HCT116 (cell line): ENCODE data around the gene MAPKAP1. TPM values are rescaled to one million over a fixed set of nuclear protein-coding genes. Genes with fewer than 3 reads are reported as not detected.

Experiments
- ATAC-seq: fragments of 200-7000 bp; cut with Tn5 transposase; 2 replicates; pipeline ENCODE4 v1.9.1; 2020; ENCODE audit warnings: mild to moderate bottlenecking, moderate library complexity
- BruUV-seq: library from RNA; stranded (reverse); fragments of 400-500 nt; replicated peaks from 2 replicates; lab custom pipeline; 2021; lab: Mats Ljungman, UMichigan
- CTCF ChIA-PET: fragments of 300-600 bp; sonication (Branson Sonifier 250); formaldehyde crosslinking; loops from one replicate; lab custom pipeline; 2021; ENCODE audit warnings: antibody characterized with exemption; lab: Charles Lee
- POLR2A ChIA-PET: fragments of 300-600, 350-600 bp; sonication (Branson Sonifier 250); formaldehyde crosslinking; loops from one replicate; lab custom pipeline; 2021; ENCODE audit warnings: antibody characterized with exemption; lab: Charles Lee
- RAD21 ChIA-PET, 2 experiments: fragments of 300-600 bp; sonication (Branson Sonifier 250); formaldehyde crosslinking; loops; one replicate each; lab custom pipeline; 2023; ENCODE audit warnings: low total read pairs in 2 of 2; ENCODE audit not compliant: uncharacterized antibody in 2 of 2, unreplicated experiment in 2 of 2, low non-redundant PET in 1 of 2; lab: Charles Lee
- DNase-seq: peaks from one replicate; pipeline ENCODE4 v3.0.0-alpha.2; 2010; ENCODE audit warnings: low read depth, low spot score
- H2AFZ ChIP-seq: fragments of 200-600 bp; shearing (Covaris generic), sonication (generic); 2 replicates; pipeline ENCODE4 v1.6.1; 2017; ENCODE audit warnings: low read depth, mixed run types, mixed read lengths, antibody characterized with exemption, low read length; ENCODE audit not compliant: poor library complexity, severe bottlenecking
- H3K27ac ChIP-seq: 2 replicates; pipeline ENCODE4 v1.5.1; 2012; ENCODE audit warnings: low read depth, low read length
- H3K27me3 ChIP-seq: fragments of 200-600 bp; sonication (generic); 2 replicates; pipeline ENCODE4 v1.6.1; 2016; ENCODE audit warnings: mixed run types, low read length, mixed read lengths; ENCODE audit not compliant: insufficient read depth
- H3K36me3 ChIP-seq, 2 experiments: fragments of 200-500 bp in 1 of 2; fragments of 200-600 bp in 1 of 2; sonication (Bioruptor generic) in 1 of 2; sonication (generic) in 1 of 2; 2 replicates each; pipeline versions ENCODE4 v1.5.1 to v1.6.1; 2014 to 2016; ENCODE audit warnings: low read length in 2 of 2, inconsistent platforms in 1 of 2, mixed read lengths in 1 of 2, mixed run types in 1 of 2; ENCODE audit not compliant: insufficient read depth in 2 of 2, control insufficient read depth in 1 of 2
- H3K4me1 ChIP-seq, 2 experiments: fragments of 200-600 bp in 1 of 2; sonication (generic) in 1 of 2; 2 replicates each; pipeline versions ENCODE4 v1.5.1 to v1.6.1; 2012 to 2017; ENCODE audit warnings: low read length in 2 of 2, inconsistent platforms in 1 of 2, mild to moderate bottlenecking in 1 of 2, mixed read lengths in 1 of 2, mixed run types in 1 of 2, moderate library complexity in 1 of 2; ENCODE audit not compliant: insufficient read depth in 2 of 2, control insufficient read depth in 1 of 2
- H3K4me2 ChIP-seq: fragments of 200-600 bp; sonication (generic); 2 replicates; pipeline ENCODE4 v1.6.1; 2017; ENCODE audit warnings: mixed run types, low read length, mixed read lengths
- H3K4me3 ChIP-seq, 2 experiments: fragments of 200-600 bp in 1 of 2; sonication (generic) in 1 of 2; replicated peaks in 1 of 2; 2 replicates each; pipeline ENCODE4 v1.5.1; 2011 to 2016; ENCODE audit warnings: low read length in 2 of 2, control low read depth in 1 of 2, low read depth in 1 of 2, mild to moderate bottlenecking in 1 of 2, mixed read lengths in 1 of 2, mixed run types in 1 of 2
- H3K79me2 ChIP-seq: fragments of 200-600 bp; sonication (generic); 2 replicates; pipeline ENCODE4 v1.6.1; 2017; ENCODE audit warnings: mild to moderate bottlenecking, mixed run types, low read length, moderate library complexity, mixed read lengths; ENCODE audit not compliant: insufficient read depth
- H3K9ac ChIP-seq: fragments of 200-600 bp; sonication (generic); 2 replicates; pipeline ENCODE4 v1.6.1; 2016; ENCODE audit warnings: low read length, mixed read lengths
- H3K9me2 ChIP-seq: fragments of 200-600 bp; sonication (generic), shearing (Covaris generic); 2 replicates; pipeline ENCODE4 v1.6.1; 2017; ENCODE audit warnings: mixed run types, mild to moderate bottlenecking, moderate library complexity; ENCODE audit not compliant: insufficient read depth
- H3K9me3 ChIP-seq, 2 experiments: fragments of 200-500 bp in 1 of 2; fragments of 200-600 bp in 1 of 2; sonication (Bioruptor generic) in 1 of 2; sonication (generic) in 1 of 2; 2 replicates each; pipeline ENCODE4 v1.6.1; 2014 to 2017; ENCODE audit warnings: low read length in 2 of 2, mixed read lengths in 2 of 2, inconsistent platforms in 1 of 2, low read depth in 1 of 2, mild to moderate bottlenecking in 1 of 2, mixed run types in 1 of 2, moderate library complexity in 1 of 2; ENCODE audit not compliant: control insufficient read depth in 1 of 2, insufficient read depth in 1 of 2
- H4K20me1 ChIP-seq: fragments of 200-600 bp; sonication (generic), shearing (Covaris generic); 2 replicates; pipeline ENCODE4 v1.6.1; 2017; ENCODE audit warnings: mixed run types, mild to moderate bottlenecking, moderate library complexity; ENCODE audit not compliant: insufficient read depth
- EZH2phosphoT487 ChIP-seq: fragments of 200-600 bp; IDR thresholded peaks from 2 replicates; pipeline ENCODE4 v1.6.1; 2018; ENCODE audit warnings: antibody characterized with exemption, borderline replicate concordance
- POLR2A ChIP-seq: IDR thresholded peaks from 2 replicates; pipeline ENCODE4 v1.7.0; 2011; ENCODE audit warnings: borderline replicate concordance; ENCODE audit not compliant: insufficient read depth, insufficient read length; ENCODE audit errors: extremely low read depth
- RAD21 ChIP-seq: IDR thresholded peaks from 2 replicates; pipeline ENCODE4 v1.6.1; 2012; ENCODE audit warnings: low read depth, mild to moderate bottlenecking
- YY1 ChIP-seq: IDR thresholded peaks from 2 replicates; pipeline ENCODE4 v1.6.1; 2011; ENCODE audit warnings: low read length, low read depth, moderate library complexity, mild to moderate bottlenecking; ENCODE audit not compliant: insufficient replicate concordance; ENCODE audit errors: extremely low read depth
- intact Hi-C: fragments of 100-400 bp; cut with micrococcal nuclease; formaldehyde crosslinking; loops from 2 replicates; pipeline ENCODE4 v1.10.0; 2022
- total RNA-seq: library from RNA; stranded (reverse); gene quantifications from one replicate; pipeline ENCODE4 v1.2.1, GENCODE V29; 2021; ENCODE audit not compliant: unreplicated experiment
- TF ChIP-seq, protein P1 (sequence below): IDR thresholded peaks from 2 replicates; pipeline ENCODE4 v1.6.1; 2012; ENCODE audit warnings: low read depth
- TF ChIP-seq, protein P2 (sequence below), 3 experiments: fragments of 200-600 bp in 1 of 3; sonication (generic) in 1 of 3; IDR thresholded peaks in 2 of 3; conservative IDR thresholded peaks in 1 of 3; 2 replicates each; pipeline ENCODE4 v1.5.1; 2012 to 2017; ENCODE audit warnings: low read depth in 2 of 3, low read length in 2 of 3, antibody characterized with exemption in 1 of 3, borderline replicate concordance in 1 of 3, control low read depth in 1 of 3, mild to moderate bottlenecking in 1 of 3, mixed read lengths in 1 of 3, mixed run types in 1 of 3, moderate library complexity in 1 of 3; ENCODE audit not compliant: insufficient read depth in 1 of 3
- TF ChIP-seq, protein P3 (sequence below): IDR thresholded peaks from 2 replicates; pipeline ENCODE4 v1.6.1; 2012

MAPKAP1 gene
- total RNA-seq, 1 experiment from 2014 or later: 72.5 TPM

DNA sequence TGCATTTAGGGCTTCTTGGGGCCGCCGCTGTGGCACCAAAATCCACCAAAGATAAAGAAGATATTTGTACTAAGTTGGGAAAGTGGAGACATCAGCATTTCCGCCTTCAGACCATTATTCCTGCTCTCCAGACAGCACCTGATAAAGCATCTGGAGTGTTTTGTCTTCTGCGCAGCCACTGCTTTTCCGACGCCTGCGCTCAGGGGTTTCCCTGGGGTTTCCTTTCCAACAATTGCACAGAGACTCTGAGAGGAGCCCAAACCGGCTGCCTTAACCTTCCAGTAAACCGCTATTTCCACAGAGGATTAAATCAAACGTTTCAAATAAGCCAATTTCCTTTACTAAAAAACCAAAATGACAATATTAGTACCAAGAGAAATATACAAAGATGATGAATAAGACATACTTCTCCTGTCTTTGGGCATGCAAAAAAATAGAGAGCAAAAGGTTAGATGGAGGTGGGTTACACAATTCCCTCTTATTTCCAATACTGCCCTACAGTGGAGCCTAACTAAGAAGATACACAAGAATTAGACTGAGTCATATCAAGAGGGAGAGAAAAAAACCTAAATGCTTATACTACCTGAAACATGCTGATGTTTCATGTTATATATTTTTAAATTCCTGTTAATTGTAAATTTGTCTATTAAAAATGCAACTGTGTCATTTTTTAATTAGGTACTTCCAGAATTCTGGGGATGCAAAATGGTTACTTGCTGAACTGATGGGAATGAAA lies 98.4 kb downstream of the MAPKAP1 start (continued):
- TF ChIP-seq, protein P1, sequence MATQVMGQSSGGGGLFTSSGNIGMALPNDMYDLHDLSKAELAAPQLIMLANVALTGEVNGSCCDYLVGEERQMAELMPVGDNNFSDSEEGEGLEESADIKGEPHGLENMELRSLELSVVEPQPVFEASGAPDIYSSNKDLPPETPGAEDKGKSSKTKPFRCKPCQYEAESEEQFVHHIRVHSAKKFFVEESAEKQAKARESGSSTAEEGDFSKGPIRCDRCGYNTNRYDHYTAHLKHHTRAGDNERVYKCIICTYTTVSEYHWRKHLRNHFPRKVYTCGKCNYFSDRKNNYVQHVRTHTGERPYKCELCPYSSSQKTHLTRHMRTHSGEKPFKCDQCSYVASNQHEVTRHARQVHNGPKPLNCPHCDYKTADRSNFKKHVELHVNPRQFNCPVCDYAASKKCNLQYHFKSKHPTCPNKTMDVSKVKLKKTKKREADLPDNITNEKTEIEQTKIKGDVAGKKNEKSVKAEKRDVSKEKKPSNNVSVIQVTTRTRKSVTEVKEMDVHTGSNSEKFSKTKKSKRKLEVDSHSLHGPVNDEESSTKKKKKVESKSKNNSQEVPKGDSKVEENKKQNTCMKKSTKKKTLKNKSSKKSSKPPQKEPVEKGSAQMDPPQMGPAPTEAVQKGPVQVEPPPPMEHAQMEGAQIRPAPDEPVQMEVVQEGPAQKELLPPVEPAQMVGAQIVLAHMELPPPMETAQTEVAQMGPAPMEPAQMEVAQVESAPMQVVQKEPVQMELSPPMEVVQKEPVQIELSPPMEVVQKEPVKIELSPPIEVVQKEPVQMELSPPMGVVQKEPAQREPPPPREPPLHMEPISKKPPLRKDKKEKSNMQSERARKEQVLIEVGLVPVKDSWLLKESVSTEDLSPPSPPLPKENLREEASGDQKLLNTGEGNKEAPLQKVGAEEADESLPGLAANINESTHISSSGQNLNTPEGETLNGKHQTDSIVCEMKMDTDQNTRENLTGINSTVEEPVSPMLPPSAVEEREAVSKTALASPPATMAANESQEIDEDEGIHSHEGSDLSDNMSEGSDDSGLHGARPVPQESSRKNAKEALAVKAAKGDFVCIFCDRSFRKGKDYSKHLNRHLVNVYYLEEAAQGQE: no peak
- TF ChIP-seq POLR2A (no peak), RAD21 (no peak)
- TF ChIP-seq, protein P2, sequence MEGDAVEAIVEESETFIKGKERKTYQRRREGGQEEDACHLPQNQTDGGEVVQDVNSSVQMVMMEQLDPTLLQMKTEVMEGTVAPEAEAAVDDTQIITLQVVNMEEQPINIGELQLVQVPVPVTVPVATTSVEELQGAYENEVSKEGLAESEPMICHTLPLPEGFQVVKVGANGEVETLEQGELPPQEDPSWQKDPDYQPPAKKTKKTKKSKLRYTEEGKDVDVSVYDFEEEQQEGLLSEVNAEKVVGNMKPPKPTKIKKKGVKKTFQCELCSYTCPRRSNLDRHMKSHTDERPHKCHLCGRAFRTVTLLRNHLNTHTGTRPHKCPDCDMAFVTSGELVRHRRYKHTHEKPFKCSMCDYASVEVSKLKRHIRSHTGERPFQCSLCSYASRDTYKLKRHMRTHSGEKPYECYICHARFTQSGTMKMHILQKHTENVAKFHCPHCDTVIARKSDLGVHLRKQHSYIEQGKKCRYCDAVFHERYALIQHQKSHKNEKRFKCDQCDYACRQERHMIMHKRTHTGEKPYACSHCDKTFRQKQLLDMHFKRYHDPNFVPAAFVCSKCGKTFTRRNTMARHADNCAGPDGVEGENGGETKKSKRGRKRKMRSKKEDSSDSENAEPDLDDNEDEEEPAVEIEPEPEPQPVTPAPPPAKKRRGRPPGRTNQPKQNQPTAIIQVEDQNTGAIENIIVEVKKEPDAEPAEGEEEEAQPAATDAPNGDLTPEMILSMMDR (IDR thresholded peaks at IDR 0.05 in 2 of 3, conservative IDR thresholded peaks at IDR 0.05 in 1 of 3; ENCODE audit: borderline replicate concordance in 1 of 3, insufficient read depth in 1 of 3, low read depth in 2 of 3, low read length in 2 of 3): no peak
- TF ChIP-seq, protein P3, sequence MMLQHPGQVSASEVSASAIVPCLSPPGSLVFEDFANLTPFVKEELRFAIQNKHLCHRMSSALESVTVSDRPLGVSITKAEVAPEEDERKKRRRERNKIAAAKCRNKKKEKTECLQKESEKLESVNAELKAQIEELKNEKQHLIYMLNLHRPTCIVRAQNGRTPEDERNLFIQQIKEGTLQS: no peak
- TF ChIP-seq, all 23 proteins: peak for 0

DNA sequence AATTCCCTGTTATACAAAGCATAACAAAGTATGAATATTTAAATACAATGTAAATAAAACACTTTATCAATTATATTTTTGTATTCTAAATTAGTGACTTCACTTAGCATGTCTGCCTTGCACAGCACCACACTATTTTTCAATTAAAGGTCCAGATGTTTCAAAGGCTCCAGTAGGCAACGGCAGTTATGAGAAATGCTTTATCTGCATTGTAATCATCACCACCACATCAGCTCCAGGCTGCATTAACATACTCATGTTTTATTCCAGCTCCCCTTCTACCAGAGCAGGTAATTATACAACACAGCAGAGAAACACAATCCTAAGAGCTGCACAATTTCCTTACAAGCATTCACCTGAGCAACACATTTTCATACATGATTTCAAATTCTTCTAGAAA lies 102.8 kb downstream of the MAPKAP1 start:
- no peak for ATAC-seq

More for the DNA sequence above, 102.8 kb downstream of the MAPKAP1 start:
- no peak overlapping the region for H3K4me3 ChIP-seq
- H3K4me1 ChIP-seq: no peaks in the 10 kb centered on the region
- peaks cover 40% of the 10 kb centered on the region for H3K79me2 ChIP-seq
- ChIA-PET POLR2A (no interaction called here), RAD21 (no interaction called here), CTCF (no interaction called here)
- H2AFZ ChIP-seq: no peak overlapping the region
- no peak overlapping the region for H3K9ac ChIP-seq
- H3K36me3 ChIP-seq: no peaks in the 10 kb centered on the region
- H4K20me1 ChIP-seq: no peaks in the 10 kb centered on the region; the same call in 1 of the 2 replicates
- no peak overlapping the region for H3K27ac ChIP-seq
- TF ChIP-seq EZH2phosphoT487: no peak
- TF ChIP-seq YY1: no peak
- no peaks in the 10 kb centered on the region for H3K9me2 ChIP-seq
- H3K9me3 ChIP-seq: no peaks in the 10 kb centered on the region
- H3K27me3 ChIP-seq: no peaks in the 10 kb centered on the region
- BruUV-seq: no TSS peak
- H3K4me2 ChIP-seq: no peak overlapping the region
- intact Hi-C loops: no loop called here
- DNase-seq: no peak
